ENCODE measurements around the gene RHBDL2. TPM values are rescaled to one million over a fixed set of nuclear protein-coding genes. Genes with fewer than 3 reads are reported as not detected.
A peak's percentile ranks its signal among the peaks of the same experiment; 100 is the strongest.

The RHBDL2 gene
- total and polyA plus RNA-seq, 9 of the 15 experiments (the other 6 are each of a cell fraction or from before 2014, with no cell fraction given): not detected

DNA sequence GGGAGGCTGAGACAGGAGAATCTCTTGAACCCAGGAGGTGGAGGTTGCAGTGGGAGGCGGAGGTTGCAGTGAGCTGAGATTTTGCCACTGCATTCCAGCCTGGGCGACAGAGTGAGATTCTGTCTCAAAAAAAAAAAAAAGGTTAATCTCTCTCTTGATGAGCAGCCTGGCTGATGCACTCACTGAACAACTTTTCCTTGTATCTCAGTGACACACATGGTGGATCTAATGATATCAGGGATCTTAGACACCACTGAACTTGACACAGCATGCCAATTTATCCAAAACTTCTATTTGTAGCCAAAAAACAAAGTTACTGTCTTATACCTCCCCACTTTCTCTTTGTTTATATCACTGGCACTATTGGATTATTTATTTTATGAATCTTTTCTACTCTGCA is 16.2 kb downstream of the RHBDL2 start (continued):
- TF ChIP-seq HNRNPL (IDR thresholded peaks at IDR 0.05; ENCODE audit: low read depth, low read length) (no peak), TCF3 (CRISPR knock-in tag; IDR thresholded peaks at IDR 0.05) (peak; percentile 19; the same call in 1 of the 2 replicates), TEAD4 (IDR thresholded peaks at IDR 0.05; ENCODE audit: low read length) (no peak), TEAD4 (CRISPR knock-in tag; IDR thresholded peaks at IDR 0.05; ENCODE audit: borderline replicate concordance) (no peak), RCOR1 (IDR thresholded peaks at IDR 0.05; ENCODE audit: borderline replicate concordance in 1 of 2, low read depth in 2 of 2, low read length in 2 of 2) (no peak), NR1H2 (CRISPR knock-in tag; IDR thresholded peaks at IDR 0.05) (no peak), XRCC4 (IDR thresholded peaks at IDR 0.05; ENCODE audit: extremely low read depth, insufficient read depth, insufficient read length) (no peak), CBFA2T3 (IDR thresholded peaks at IDR 0.05) (peak; percentile 54), NFE2 (IDR thresholded peaks at IDR 0.05; ENCODE audit: low read depth) (no peak), ARID1B (IDR thresholded peaks at IDR 0.05) (0 out of 2 replicates have a peak, but pooled peaks have one; percentile 42), SMARCE1 (IDR thresholded peaks at IDR 0.05) (no peak), CBFA2T2 (conservative IDR thresholded peaks at IDR 0.05) (0 out of 2 replicates have a peak, but pooled peaks have one; percentile 12), COPS2 (conservative IDR thresholded peaks at IDR 0.05) (no peak), TAL1 (IDR thresholded peaks at IDR 0.05) (peak; percentile 39), MBD2 (IDR thresholded peaks at IDR 0.05; ENCODE audit: borderline replicate concordance, low read depth) (no peak), ZNF384 (IDR thresholded peaks at IDR 0.05; ENCODE audit: low read depth, low read length) (peak; percentile 66), SNRNP70 (optimal IDR thresholded peaks at IDR 0.05; ENCODE audit: low read depth, low read length) (no peak), POLR2H (tag; IDR thresholded peaks at IDR 0.05; ENCODE audit: low read depth) (no peak), ILF3 (IDR thresholded peaks at IDR 0.05; ENCODE audit: borderline replicate concordance) (no peak), ZNF41 (CRISPR knock-in tag; conservative IDR thresholded peaks at IDR 0.05) (no peak)
- TF ChIP-seq, protein P1, sequence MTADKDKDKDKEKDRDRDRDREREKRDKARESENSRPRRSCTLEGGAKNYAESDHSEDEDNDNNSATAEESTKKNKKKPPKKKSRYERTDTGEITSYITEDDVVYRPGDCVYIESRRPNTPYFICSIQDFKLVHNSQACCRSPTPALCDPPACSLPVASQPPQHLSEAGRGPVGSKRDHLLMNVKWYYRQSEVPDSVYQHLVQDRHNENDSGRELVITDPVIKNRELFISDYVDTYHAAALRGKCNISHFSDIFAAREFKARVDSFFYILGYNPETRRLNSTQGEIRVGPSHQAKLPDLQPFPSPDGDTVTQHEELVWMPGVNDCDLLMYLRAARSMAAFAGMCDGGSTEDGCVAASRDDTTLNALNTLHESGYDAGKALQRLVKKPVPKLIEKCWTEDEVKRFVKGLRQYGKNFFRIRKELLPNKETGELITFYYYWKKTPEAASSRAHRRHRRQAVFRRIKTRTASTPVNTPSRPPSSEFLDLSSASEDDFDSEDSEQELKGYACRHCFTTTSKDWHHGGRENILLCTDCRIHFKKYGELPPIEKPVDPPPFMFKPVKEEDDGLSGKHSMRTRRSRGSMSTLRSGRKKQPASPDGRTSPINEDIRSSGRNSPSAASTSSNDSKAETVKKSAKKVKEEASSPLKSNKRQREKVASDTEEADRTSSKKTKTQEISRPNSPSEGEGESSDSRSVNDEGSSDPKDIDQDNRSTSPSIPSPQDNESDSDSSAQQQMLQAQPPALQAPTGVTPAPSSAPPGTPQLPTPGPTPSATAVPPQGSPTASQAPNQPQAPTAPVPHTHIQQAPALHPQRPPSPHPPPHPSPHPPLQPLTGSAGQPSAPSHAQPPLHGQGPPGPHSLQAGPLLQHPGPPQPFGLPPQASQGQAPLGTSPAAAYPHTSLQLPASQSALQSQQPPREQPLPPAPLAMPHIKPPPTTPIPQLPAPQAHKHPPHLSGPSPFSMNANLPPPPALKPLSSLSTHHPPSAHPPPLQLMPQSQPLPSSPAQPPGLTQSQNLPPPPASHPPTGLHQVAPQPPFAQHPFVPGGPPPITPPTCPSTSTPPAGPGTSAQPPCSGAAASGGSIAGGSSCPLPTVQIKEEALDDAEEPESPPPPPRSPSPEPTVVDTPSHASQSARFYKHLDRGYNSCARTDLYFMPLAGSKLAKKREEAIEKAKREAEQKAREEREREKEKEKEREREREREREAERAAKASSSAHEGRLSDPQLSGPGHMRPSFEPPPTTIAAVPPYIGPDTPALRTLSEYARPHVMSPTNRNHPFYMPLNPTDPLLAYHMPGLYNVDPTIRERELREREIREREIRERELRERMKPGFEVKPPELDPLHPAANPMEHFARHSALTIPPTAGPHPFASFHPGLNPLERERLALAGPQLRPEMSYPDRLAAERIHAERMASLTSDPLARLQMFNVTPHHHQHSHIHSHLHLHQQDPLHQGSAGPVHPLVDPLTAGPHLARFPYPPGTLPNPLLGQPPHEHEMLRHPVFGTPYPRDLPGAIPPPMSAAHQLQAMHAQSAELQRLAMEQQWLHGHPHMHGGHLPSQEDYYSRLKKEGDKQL (CRISPR knock-in tag; IDR thresholded peaks at IDR 0.05; ENCODE audit: borderline replicate concordance): no peak

Data from K562 (cell line).